Trophoblast cell (in vitro differentiated cells and primary cell): ENCODE measurements around the gene RSKR.
"Not testable (repeated sequence)": the region's sequence is repeated elsewhere in the genome, so short reads cannot be mapped to it uniquely, and the experiment has no call there.

Experiments
- DNase-seq, 2 donors: peaks; one replicate each; pipeline ENCODE4 v3.0.0-alpha.2; 2016
- H2AFZ ChIP-seq: 2 replicates; pipeline ENCODE4 v1.6.1; 2013; ENCODE audit warnings: low read length, moderate library complexity, mild to moderate bottlenecking; ENCODE audit not compliant: insufficient read depth, poor library complexity
- H2AK5ac ChIP-seq: 2 replicates; pipeline ENCODE4 v1.6.1; 2013; ENCODE audit warnings: mild to moderate bottlenecking, low read length
- H2BK120ac ChIP-seq: 2 replicates; pipeline ENCODE4 v1.6.1; 2013; ENCODE audit warnings: low read length, mild to moderate bottlenecking, moderate library complexity; ENCODE audit not compliant: insufficient read depth, poor library complexity
- H2BK12ac ChIP-seq: 2 replicates; pipeline ENCODE4 v1.6.1; 2013; ENCODE audit warnings: mild to moderate bottlenecking, low read length, moderate library complexity
- H2BK5ac ChIP-seq: 2 replicates; pipeline ENCODE4 v1.6.1; 2013; ENCODE audit warnings: low read length, low read depth, moderate library complexity, mild to moderate bottlenecking; ENCODE audit not compliant: poor library complexity
- H3K14ac ChIP-seq: 2 replicates; pipeline ENCODE4 v1.6.1; 2013; ENCODE audit warnings: mild to moderate bottlenecking, low read length
- H3K18ac ChIP-seq: 2 replicates; pipeline ENCODE4 v1.6.1; 2013; ENCODE audit warnings: mild to moderate bottlenecking, low read length
- H3K23ac ChIP-seq: 2 replicates; pipeline ENCODE4 v1.6.1; 2013; ENCODE audit warnings: low read length
- H3K27ac ChIP-seq: 2 replicates; pipeline ENCODE4 v1.5.1; 2013; ENCODE audit warnings: low read depth, mild to moderate bottlenecking, inconsistent platforms, low read length, moderate library complexity
- H3K27me3 ChIP-seq: 2 replicates; pipeline ENCODE4 v1.6.1; 2013; ENCODE audit warnings: inconsistent platforms, mild to moderate bottlenecking, low read length, moderate library complexity; ENCODE audit not compliant: insufficient read depth
- H3K36me3 ChIP-seq, 2 experiments: 1 replicate in 1 of 2; 2 replicates in 1 of 2; pipeline ENCODE4 v1.6.1; 2013; ENCODE audit warnings: low read length in 2 of 2, mild to moderate bottlenecking in 2 of 2, moderate library complexity in 1 of 2; ENCODE audit not compliant: insufficient read depth in 2 of 2, control insufficient read depth in 1 of 2
- H3K4ac ChIP-seq: 2 replicates; pipeline ENCODE4 v1.6.1; 2013; ENCODE audit warnings: low read depth, mild to moderate bottlenecking, low read length, moderate library complexity
- H3K4me1 ChIP-seq, 2 experiments: 1 replicate in 1 of 2; 2 replicates in 1 of 2; pipeline ENCODE4 v1.6.1; 2013; ENCODE audit warnings: low read length in 2 of 2, mild to moderate bottlenecking in 2 of 2, moderate library complexity in 1 of 2; ENCODE audit not compliant: insufficient read depth in 2 of 2, control insufficient read depth in 1 of 2
- H3K4me2 ChIP-seq: 2 replicates; pipeline ENCODE4 v1.6.1; 2013; ENCODE audit warnings: inconsistent platforms, mild to moderate bottlenecking, low read length, moderate library complexity
- H3K4me3 ChIP-seq: 2 replicates; pipeline ENCODE4 v1.5.1; 2013; ENCODE audit warnings: mild to moderate bottlenecking, low read depth, low read length, inconsistent platforms
- H3K79me1 ChIP-seq: one replicate; pipeline ENCODE4 v1.6.1; 2013; ENCODE audit warnings: low read length
- H3K79me2 ChIP-seq: 2 replicates; pipeline ENCODE4 v1.6.1; 2013; ENCODE audit warnings: low read length, mild to moderate bottlenecking; ENCODE audit not compliant: control insufficient read depth, insufficient read depth, poor library complexity
- H3K9ac ChIP-seq: 2 replicates; pipeline ENCODE4 v1.6.1; 2013; ENCODE audit warnings: mild to moderate bottlenecking, low read length
- H3K9me3 ChIP-seq: 2 replicates; pipeline ENCODE4 v1.6.1; 2013; ENCODE audit warnings: low read depth, mild to moderate bottlenecking, control low read depth, inconsistent platforms, low read length; ENCODE audit not compliant: insufficient read depth
- H4K12ac ChIP-seq: 2 replicates; pipeline ENCODE4 v1.6.1; 2013; ENCODE audit warnings: low read depth, mild to moderate bottlenecking, low read length, moderate library complexity
- H4K8ac ChIP-seq: 2 replicates; pipeline ENCODE4 v1.6.1; 2013; ENCODE audit warnings: low read depth, mild to moderate bottlenecking, low read length, moderate library complexity
- H4K91ac ChIP-seq: one replicate; pipeline ENCODE4 v1.6.1; 2013; ENCODE audit warnings: low read depth, mild to moderate bottlenecking, low read length, moderate library complexity
- WGBS: extraction: QIAGEN DNeasy Blood & Tissue Kit; methylation state at CpG from one replicate; pipeline ENCODE4 v1.1.7; 2013; ENCODE audit warnings: missing lambda C conversion rate; ENCODE audit not compliant: insufficient read length, insufficient coverage; ENCODE audit errors: extremely low coverage; 5-methylcytosine and 5-hydroxymethylcytosine counted together

RSKR gene

DNA sequence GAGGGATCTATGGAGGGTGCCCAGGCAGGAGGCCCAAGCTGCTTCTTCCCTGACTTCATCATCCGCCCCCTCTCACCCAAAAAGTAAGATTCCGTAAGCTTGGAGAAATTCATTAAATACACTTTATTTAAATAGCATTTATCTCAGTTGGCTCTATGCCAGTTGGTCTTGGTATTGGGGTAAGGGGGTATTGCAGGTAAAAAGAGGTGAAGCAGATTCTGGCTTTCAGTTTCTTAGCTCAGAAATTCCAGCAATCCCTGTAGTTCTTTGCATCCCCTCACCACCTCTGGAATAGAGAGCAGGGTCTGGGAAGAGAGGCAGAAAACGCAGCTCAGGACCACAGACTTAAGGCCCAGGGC is 36.5 kb downstream of the RSKR start:
- peak overlapping the region; percentile 42 for H4K91ac ChIP-seq
- H3K79me2 ChIP-seq: no peaks in the 10 kb centered on the region
- peaks cover 2% of the 10 kb centered on the region for H3K79me1 ChIP-seq
- no peaks in the 10 kb centered on the region for H3K9me3 ChIP-seq
- H3K18ac ChIP-seq: no peak overlapping the region
- H3K4me3 ChIP-seq: no peak overlapping the region
- H4K12ac ChIP-seq: peak overlapping the region; percentile 35
- no peak overlapping the region for H3K27ac ChIP-seq
- no peak overlapping the region for H3K4ac ChIP-seq
- no CpG with 5 or more reads among the region's 3 CpGs for WGBS
- no peak overlapping the region for H2BK120ac ChIP-seq
- H2AFZ ChIP-seq: peak overlapping the region; percentile 38
- no peak overlapping the region for H4K8ac ChIP-seq
- no peak overlapping the region for H3K14ac ChIP-seq
- H3K27me3 ChIP-seq: no peaks in the 10 kb centered on the region
- no peak overlapping the region for H3K9ac ChIP-seq
- H3K4me2 ChIP-seq: no peak overlapping the region
- peaks cover 4 to 6% of the 10 kb centered on the region in 2 experiments for H3K4me1 ChIP-seq
- no peak overlapping the region for H2BK5ac ChIP-seq
- no peak overlapping the region for H3K23ac ChIP-seq
- H3K36me3 ChIP-seq: peaks cover 21 to 33% of the 10 kb centered on the region in 2 experiments
- DNase-seq: no peak
- peak overlapping the region; percentile 51 for H2BK12ac ChIP-seq
- H2AK5ac ChIP-seq: peak overlapping the region; percentile 28

DNA sequence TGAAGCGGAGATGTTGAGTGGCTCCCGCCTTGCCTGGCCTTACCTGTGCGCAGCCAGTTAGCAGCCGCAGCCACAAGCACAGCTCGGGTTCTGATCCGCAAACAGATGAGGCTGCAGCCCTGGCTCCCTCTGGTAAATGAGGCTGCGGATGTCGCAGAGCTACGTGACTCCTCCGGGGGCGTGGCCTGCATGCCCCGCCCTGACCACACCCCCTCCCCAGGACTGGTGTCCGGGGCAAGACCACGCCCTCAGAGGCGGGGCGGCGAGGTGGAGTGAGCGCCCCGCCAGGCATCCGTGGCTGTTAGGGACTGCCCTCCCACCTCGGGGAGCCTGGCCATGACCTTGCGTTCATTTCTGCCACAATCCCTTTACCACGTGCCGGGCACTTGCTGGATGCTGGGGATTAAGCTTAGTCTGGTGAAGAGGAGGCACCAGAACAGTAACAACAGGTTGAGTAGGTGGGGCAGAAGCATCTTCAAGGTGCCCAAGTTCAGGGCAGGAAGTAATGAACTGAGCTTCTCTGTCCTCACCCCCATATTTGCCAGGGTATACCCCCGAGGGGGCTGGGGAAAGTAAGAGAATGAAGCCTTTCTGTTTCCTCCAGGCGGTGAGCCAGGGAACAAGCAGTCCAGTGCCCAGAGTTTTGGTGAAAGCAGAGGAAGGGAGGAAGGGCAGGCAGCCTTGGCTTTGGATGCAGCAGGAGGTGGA is 37.1 kb downstream of the RSKR start, which contains the start of gene ALDOC:
Gene ALDOC, minus strand, starts transcription at position 138 of the 708 bp plus-strand sequence. CDS start 1,363 bp downstream, outside the sequence.
- Histone ChIP-seq H4K8ac (no peak within 1 kb of the TSS), H3K4me2 (peak within 1 kb of the TSS; percentile 29), H2BK5ac (no peak within 1 kb of the TSS), H2AFZ (peak within 1 kb of the TSS; percentile 38), H2AK5ac (peak within 1 kb of the TSS; percentile 28), H3K9ac (no peak within 1 kb of the TSS), H4K12ac (peak within 1 kb of the TSS; percentile 35), H3K4ac (no peak within 1 kb of the TSS), H4K91ac (peak within 1 kb of the TSS; percentile 42), H3K79me1 (peaks cover 2% of the 10 kb centered on the region), H3K23ac (no peak within 1 kb of the TSS), H2BK120ac (no peak within 1 kb of the TSS), H3K36me3 (peaks cover 19 to 27% of the 10 kb centered on the region in 2 experiments), H3K27ac (no peak within 1 kb of the TSS), H2BK12ac (peak within 1 kb of the TSS; percentile 51), H3K4me1 (peaks cover 7 to 9% of the 10 kb centered on the region in 2 experiments), H3K79me2 (no peaks in the 10 kb centered on the region), H3K18ac (no peak within 1 kb of the TSS), H3K4me3 (no peak within 1 kb of the TSS), H3K27me3 (no peaks in the 10 kb centered on the region), H3K14ac (no peak within 1 kb of the TSS), H3K9me3 (no peaks in the 10 kb centered on the region)
- WGBS: no CpG with 5 or more reads among the region's 26 CpGs
- DNase-seq: peak; percentile 92 to 97

DNA sequence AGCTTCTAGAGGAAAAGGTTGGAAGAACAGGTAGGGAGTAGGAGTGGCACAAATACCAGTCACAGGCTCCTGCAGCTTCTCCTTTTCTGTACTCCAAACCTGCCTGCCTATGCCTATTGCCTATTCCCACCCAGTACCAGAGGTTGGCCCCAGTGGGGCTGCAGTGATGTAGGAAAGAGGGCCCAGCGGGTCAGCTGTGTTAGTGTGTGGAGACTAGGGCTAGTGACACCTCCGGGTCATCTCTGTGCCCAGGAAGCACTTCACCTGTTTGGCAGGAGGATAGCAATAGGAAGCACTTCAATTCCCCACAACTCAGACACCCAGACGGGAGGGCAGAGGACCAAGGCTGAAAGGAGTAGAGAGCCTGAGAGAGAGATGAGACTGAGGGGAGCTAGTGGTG is 38.0 kb downstream of the RSKR start:
- H2BK12ac ChIP-seq: not testable (repeated sequence)

DNA sequence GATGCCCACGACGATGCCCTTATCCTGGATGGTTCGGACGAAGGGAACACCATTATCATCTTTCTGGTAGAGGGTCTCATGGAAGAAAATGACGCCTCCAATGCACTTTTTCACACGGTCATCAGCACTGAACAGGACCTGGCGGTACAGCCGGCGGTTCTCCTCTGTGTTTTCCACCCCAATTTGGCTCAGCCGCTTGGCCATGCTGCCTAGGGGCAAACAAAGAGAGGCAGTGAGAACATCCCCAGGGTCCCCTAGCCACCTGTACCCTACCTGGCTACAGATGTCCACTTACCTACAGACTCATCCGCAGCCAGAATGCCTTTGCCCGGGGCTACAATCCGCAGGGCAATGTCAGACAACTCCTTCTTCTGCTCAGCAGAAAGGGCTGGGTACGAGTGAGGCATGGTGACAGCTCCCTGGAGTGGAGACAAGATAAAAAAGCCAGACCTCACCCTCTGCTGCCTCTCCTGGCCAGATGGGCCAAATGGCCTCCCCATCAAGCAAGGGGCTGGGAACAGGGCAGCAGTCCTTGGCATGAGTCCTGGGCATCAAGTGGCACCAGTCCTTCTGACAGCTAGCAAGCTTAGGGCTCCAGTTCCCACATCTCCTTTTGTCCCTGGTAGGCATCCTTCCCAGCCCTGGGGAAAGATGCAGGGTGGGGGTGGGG is 38.7 kb downstream of the RSKR start:
- no peak overlapping the region for H2BK120ac ChIP-seq
- no peak overlapping the region for H2BK5ac ChIP-seq
- DNase-seq: no peak
- no peak overlapping the region for H3K23ac ChIP-seq
- no peak overlapping the region for H2BK12ac ChIP-seq
- H3K4me3 ChIP-seq: no peak overlapping the region
- H2AFZ ChIP-seq: no peak overlapping the region
- no peak overlapping the region for H4K8ac ChIP-seq
- H3K18ac ChIP-seq: no peak overlapping the region
- peaks cover 6% of the 10 kb centered on the region for H3K79me2 ChIP-seq
- no peak overlapping the region for H3K14ac ChIP-seq
- H3K27ac ChIP-seq: no peak overlapping the region
- no peak overlapping the region for H3K9ac ChIP-seq
- H3K9me3 ChIP-seq: no peaks in the 10 kb centered on the region
- no peak overlapping the region for H4K91ac ChIP-seq
- H3K27me3 ChIP-seq: no peaks in the 10 kb centered on the region
- no peak overlapping the region for H4K12ac ChIP-seq
- no peak overlapping the region for H2AK5ac ChIP-seq
- H3K4me1 ChIP-seq: peaks cover 7 to 10% of the 10 kb centered on the region in 2 experiments
- peaks cover 19 to 27% of the 10 kb centered on the region in 2 experiments for H3K36me3 ChIP-seq
- H3K79me1 ChIP-seq: peaks cover 9% of the 10 kb centered on the region
- no CpG with 5 or more reads among the region's 14 CpGs for WGBS
- H3K4ac ChIP-seq: no peak overlapping the region
- H3K4me2 ChIP-seq: no peak overlapping the region

More for the DNA sequence above, 38.0 kb downstream of the RSKR start:
- not testable (repeated sequence) for H3K23ac ChIP-seq, H3K27ac ChIP-seq, H3K27me3 ChIP-seq, H3K79me1 ChIP-seq, DNase-seq, H4K8ac ChIP-seq, H3K4me3 ChIP-seq, H3K9me3 ChIP-seq, H3K4me1 ChIP-seq, H2AK5ac ChIP-seq, H4K91ac ChIP-seq, H3K4ac ChIP-seq, H3K9ac ChIP-seq, H3K79me2 ChIP-seq, H4K12ac ChIP-seq, H2AFZ ChIP-seq, H3K18ac ChIP-seq, H2BK120ac ChIP-seq, H2BK5ac ChIP-seq, H3K4me2 ChIP-seq, H3K14ac ChIP-seq
- no CpG with 5 or more reads among the region's 3 CpGs for WGBS
- peaks cover 19 to 27% of the 10 kb centered on the region in 2 experiments for H3K36me3 ChIP-seq
